ENCODE measurements around the gene PPP1R12C. TPM values are rescaled to one million over a fixed set of nuclear protein-coding genes. Genes with fewer than 3 reads are reported as not detected.

The PPP1R12C gene
- total RNA-seq, 4 donors from 2014 or later, result 113 to 512 (median 193) TPM

DNA sequence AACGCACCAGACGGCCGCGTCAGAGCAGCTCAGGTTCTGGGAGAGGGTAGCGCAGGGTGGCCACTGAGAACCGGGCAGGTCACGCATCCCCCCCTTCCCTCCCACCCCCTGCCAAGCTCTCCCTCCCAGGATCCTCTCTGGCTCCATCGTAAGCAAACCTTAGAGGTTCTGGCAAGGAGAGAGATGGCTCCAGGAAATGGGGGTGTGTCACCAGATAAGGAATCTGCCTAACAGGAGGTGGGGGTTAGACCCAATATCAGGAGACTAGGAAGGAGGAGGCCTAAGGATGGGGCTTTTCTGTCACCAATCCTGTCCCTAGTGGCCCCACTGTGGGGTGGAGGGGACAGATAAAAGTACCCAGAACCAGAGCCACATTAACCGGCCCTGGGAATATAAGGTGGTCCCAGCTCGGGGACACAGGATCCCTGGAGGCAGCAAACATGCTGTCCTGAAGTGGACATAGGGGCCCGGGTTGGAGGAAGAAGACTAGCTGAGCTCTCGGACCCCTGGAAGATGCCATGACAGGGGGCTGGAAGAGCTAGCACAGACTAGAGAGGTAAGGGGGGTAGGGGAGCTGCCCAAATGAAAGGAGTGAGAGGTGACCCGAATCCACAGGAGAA is 1.9 kb downstream of the PPP1R12C start:
- no peak for DNase-seq
- Histone ChIP-seq H3K4me1 (peaks cover 0 to 50% (median 19%) of the 10 kb centered on the region in 4 donors), H3K27ac (peak overlapping the region; percentile 73 to 97 (median 88))

DNA sequence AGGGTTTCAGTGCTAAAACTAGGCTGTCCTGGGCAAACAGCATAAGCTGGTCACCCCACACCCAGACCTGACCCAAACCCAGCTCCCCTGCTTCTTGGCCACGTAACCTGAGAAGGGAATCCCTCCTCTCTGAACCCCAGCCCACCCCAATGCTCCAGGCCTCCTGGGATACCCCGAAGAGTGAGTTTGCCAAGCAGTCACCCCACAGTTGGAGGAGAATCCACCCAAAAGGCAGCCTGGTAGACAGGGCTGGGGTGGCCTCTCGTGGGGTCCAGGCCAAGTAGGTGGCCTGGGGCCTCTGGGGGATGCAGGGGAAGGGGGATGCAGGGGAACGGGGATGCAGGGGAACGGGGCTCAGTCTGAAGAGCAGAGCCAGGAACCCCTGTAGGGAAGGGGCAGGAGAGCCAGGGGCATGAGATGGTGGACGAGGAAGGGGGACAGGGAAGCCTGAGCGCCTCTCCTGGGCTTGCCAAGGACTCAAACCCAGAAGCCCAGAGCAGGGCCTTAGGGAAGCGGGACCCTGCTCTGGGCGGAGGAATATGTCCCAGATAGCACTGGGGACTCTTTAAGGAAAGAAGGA is 2.8 kb downstream of the PPP1R12C start:
- peak overlapping the region in 1 of 4 donors; percentile 92 for H3K4me3 ChIP-seq
- no peaks in the 10 kb centered on the region for H3K27me3 ChIP-seq
- TF ChIP-seq, protein P1, sequence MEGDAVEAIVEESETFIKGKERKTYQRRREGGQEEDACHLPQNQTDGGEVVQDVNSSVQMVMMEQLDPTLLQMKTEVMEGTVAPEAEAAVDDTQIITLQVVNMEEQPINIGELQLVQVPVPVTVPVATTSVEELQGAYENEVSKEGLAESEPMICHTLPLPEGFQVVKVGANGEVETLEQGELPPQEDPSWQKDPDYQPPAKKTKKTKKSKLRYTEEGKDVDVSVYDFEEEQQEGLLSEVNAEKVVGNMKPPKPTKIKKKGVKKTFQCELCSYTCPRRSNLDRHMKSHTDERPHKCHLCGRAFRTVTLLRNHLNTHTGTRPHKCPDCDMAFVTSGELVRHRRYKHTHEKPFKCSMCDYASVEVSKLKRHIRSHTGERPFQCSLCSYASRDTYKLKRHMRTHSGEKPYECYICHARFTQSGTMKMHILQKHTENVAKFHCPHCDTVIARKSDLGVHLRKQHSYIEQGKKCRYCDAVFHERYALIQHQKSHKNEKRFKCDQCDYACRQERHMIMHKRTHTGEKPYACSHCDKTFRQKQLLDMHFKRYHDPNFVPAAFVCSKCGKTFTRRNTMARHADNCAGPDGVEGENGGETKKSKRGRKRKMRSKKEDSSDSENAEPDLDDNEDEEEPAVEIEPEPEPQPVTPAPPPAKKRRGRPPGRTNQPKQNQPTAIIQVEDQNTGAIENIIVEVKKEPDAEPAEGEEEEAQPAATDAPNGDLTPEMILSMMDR (IDR thresholded peaks at IDR 0.05), result no peak
- no peak for TF ChIP-seq POLR2A (IDR thresholded peaks at IDR 0.05)
- peak overlapping the region; percentile 27 to 94 (median 69) for H3K27ac ChIP-seq
- H3K4me1 ChIP-seq, result peaks cover 0 to 50% (median 19%) of the 10 kb centered on the region in 4 donors
- DNase-seq, result no peak
- peaks cover 0 to 14% (median 0%) of the 10 kb centered on the region in 3 donors for H3K36me3 ChIP-seq
- no peaks in the 10 kb centered on the region for H3K9me3 ChIP-seq

More for the DNA sequence above, 1.9 kb downstream of the PPP1R12C start:
- Histone ChIP-seq H3K27me3 (no peaks in the 10 kb centered on the region), H3K9me3 (no peaks in the 10 kb centered on the region), H3K4me3 (peak overlapping the region; percentile 79 to 98 (median 93)), H3K36me3 (peaks cover 0 to 10% (median 0%) of the 10 kb centered on the region in 3 donors)
- TF ChIP-seq, protein P1 (IDR thresholded peaks at IDR 0.05), result no peak
- no peak for TF ChIP-seq POLR2A (IDR thresholded peaks at IDR 0.05)

GRCh38 chr19:55113570-55114039 is 3.8 kb downstream of the PPP1R12C start:
- Histone ChIP-seq H3K9me3 (no peaks in the 10 kb centered on the region), H3K27me3 (no peaks in the 10 kb centered on the region), H3K36me3 (peaks cover 0 to 23% (median 0%) of the 10 kb centered on the region in 3 donors), H3K4me3 (peak overlapping the region in 1 of 4 donors; percentile 30), H3K27ac (peak overlapping the region; percentile 55 to 94 (median 70)), H3K4me1 (peaks cover 0 to 49% (median 19%) of the 10 kb centered on the region in 4 donors)
- TF ChIP-seq, protein P1 (IDR thresholded peaks at IDR 0.05), result no peak
- TF ChIP-seq POLR2A (IDR thresholded peaks at IDR 0.05), result no peak
- peak; percentile 43 to 84 (median 63) for DNase-seq

DNA sequence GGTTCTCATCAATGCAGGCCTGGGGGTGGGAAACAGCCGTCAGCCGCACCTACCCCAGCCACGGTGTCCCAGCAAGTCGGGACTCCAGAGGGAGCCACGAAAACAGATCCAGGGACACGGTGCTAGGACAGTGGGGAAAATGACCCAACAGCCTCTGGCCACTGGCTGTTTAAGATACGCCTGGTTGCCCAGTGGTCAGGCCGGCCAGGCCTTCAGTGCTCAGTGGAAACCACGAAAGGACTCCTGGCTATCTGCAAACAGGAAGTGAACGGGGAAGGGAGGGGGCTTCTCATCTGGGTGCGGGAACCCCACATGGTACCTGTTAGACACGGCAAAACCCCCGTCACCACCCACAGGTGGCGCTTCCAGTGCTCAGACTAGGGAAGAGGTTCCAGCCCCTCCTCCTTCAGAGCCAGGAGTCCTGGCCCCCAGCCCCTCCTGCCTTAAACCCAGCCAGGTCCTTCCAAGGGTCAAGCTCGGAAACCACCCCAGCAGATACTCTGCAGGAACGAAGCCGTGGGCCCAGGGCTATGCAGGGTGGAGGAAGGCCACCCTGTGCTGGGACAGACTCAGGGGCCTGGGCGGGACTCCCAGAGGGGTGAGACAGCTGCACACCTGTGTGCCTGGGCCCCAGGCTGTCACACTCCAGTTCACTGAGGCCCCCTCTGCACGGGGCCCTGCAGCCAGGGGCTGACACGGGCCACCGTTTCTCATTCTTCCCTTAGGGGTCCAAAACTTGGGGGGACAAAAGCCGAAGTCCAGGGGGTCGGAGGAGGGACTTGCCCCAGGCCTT is 4.5 kb downstream of the PPP1R12C start:
- peak overlapping the region; percentile 55 to 94 (median 70) for H3K27ac ChIP-seq
- H3K9me3 ChIP-seq, result no peaks in the 10 kb centered on the region
- peaks cover 0 to 44% (median 18%) of the 10 kb centered on the region in 4 donors for H3K4me1 ChIP-seq
- peak in 1 of 3 donors; percentile 43 for DNase-seq
- peak overlapping the region in 1 of 4 donors; percentile 30 for H3K4me3 ChIP-seq
- no peaks in the 10 kb centered on the region for H3K27me3 ChIP-seq
- H3K36me3 ChIP-seq, result peaks cover 0 to 24% (median 0%) of the 10 kb centered on the region in 3 donors
- no peak for TF ChIP-seq POLR2A (IDR thresholded peaks at IDR 0.05)
- TF ChIP-seq, protein P1 (IDR thresholded peaks at IDR 0.05), result no peak

- TF ChIP-seq, protein P1 (IDR thresholded peaks at IDR 0.05), result no peak
- TF ChIP-seq POLR2A (IDR thresholded peaks at IDR 0.05), result no peak
- peaks cover 0 to 44% (median 18%) of the 10 kb centered on the region in 4 donors for H3K4me1 ChIP-seq
- H3K4me3 ChIP-seq, result no peak overlapping the region
- no peaks in the 10 kb centered on the region for H3K27me3 ChIP-seq
- no peaks in the 10 kb centered on the region for H3K9me3 ChIP-seq
- H3K36me3 ChIP-seq, result peaks cover 0 to 24% (median 0%) of the 10 kb centered on the region in 3 donors
- DNase-seq, result no peak
- peak overlapping the region; percentile 55 to 94 (median 70) for H3K27ac ChIP-seq
Measured at GRCh38 chr19:55112246-55112776, 5.1 kb downstream of the PPP1R12C start.

All from Peyer's patch (tissue), 4 donors.